ENCODE data around the gene COMT. TPM values are rescaled to one million over a fixed set of nuclear protein-coding genes. Genes with fewer than 3 reads are reported as not detected.
A peak's percentile ranks its signal among the peaks of the same experiment; 100 is the strongest.

COMT gene
- total RNA-seq: 10 to 100 TPM; 28.2 to 37.3 TPM
- total RNA-seq: 16.1 to 30.9 reads per million in 2 donors

- H3K4me3 Mint-ChIP-seq: peak within 1 kb of the TSS; percentile 94
- ATAC-seq (peak; percentile 90), DNase-seq (peak; percentile 50 to 57 (median 52))
- H3K27ac Mint-ChIP-seq: peak within 1 kb of the TSS; percentile 93
- no peaks in the 10 kb centered on the region for H3K9me3 ChIP-seq (ENCODE audit: control insufficient read depth, low read length, poor library complexity, severe bottlenecking)
- peaks cover 34% of the 10 kb centered on the region for H3K4me1 Mint-ChIP-seq
- peaks cover 2% of the 10 kb centered on the region for H3K36me3 Mint-ChIP-seq (ENCODE audit: low read depth)
- H3K27me3 Mint-ChIP-seq: no peaks in the 10 kb centered on the region
Observed at GRCh38 chr22:19941365-19942082, at the start of gene COMT, which contains the start of gene TXNRD2. Gene COMT (plus strand): TSS chr22:19941772. CDS start chr22:19962527, 20,755 bp downstream. Gene TXNRD2 (minus strand): TSS chr22:19941818. CDS start chr22:19941803, 15 bp downstream.

GRCh38 chr22:19892257-19892879, 49.2 kb upstream of the COMT start:
- H3K4me1 Mint-ChIP-seq: peaks cover 27% of the 10 kb centered on the region
- no peaks in the 10 kb centered on the region for H3K9me3 ChIP-seq (ENCODE audit: control insufficient read depth, low read length, poor library complexity, severe bottlenecking)
- ATAC-seq (peak; percentile 48), DNase-seq (peak in 1 of 3 donors; percentile 57)
- H3K27ac Mint-ChIP-seq: peak overlapping the region; percentile 97
- peaks cover 2% of the 10 kb centered on the region for H3K36me3 Mint-ChIP-seq (ENCODE audit: low read depth)
- H3K4me3 Mint-ChIP-seq: peak overlapping the region; percentile 87
- no peaks in the 10 kb centered on the region for H3K27me3 Mint-ChIP-seq

DNA sequence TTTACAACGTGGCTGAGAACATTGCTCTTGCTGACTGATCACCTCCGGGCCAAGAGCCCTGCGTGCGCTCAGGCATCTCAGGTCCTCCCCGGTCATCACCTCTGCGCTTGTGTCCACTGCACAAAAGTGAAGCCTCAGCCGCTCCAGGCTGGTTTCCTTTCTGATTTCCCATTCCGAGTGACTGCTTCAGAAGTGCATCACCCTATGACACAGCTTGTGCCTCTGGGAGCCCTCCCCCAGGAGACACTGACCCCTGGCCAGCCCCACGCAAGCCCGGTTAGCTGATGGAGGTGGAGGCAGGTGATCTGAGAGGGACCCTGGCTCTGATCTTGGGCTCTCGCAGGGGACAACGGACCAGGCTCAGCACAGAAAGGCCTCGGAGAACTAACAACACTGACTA, 48.6 kb upstream of the COMT start:
- Mint-ChIP-seq H3K4me3 (peak overlapping the region; percentile 87), H3K27ac (peak overlapping the region; percentile 97), H3K27me3 (no peaks in the 10 kb centered on the region), H3K4me1 (peaks cover 25% of the 10 kb centered on the region), H3K36me3 (ENCODE audit: low read depth) (peaks cover 2% of the 10 kb centered on the region)
- no peak for ATAC-seq
- no peaks in the 10 kb centered on the region for H3K9me3 ChIP-seq (ENCODE audit: control insufficient read depth, low read length, poor library complexity, severe bottlenecking)
- DNase-seq: no peak

DNA sequence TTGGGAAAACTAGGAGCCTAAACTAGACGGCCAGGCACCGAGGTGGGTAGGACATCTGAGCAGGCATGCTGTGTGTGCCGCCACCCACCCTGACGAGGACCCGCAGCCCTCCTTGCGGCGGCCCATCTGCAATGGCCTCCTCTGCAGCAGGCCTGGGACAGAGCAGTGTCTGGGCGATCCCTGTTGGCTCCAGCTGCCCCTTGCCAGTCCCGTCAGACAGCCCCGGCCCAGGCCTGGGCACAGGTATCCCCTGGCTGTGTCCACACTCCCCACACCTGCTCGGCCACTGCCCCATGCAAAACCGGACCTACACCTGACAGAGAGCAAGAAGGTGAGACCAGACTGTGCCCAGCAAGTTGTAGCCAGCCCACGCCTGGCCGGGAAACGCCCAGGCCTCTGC, 48.2 kb upstream of the COMT start:
- peak overlapping the region; percentile 97 for H3K27ac Mint-ChIP-seq
- H3K27me3 Mint-ChIP-seq: no peaks in the 10 kb centered on the region
- no peak overlapping the region for H3K4me3 Mint-ChIP-seq
- peaks cover 25% of the 10 kb centered on the region for H3K4me1 Mint-ChIP-seq
- DNase-seq (no peak), ATAC-seq (no peak)
- H3K9me3 ChIP-seq (ENCODE audit: control insufficient read depth, low read length, poor library complexity, severe bottlenecking): no peaks in the 10 kb centered on the region
- H3K36me3 Mint-ChIP-seq (ENCODE audit: low read depth): peaks cover 2% of the 10 kb centered on the region

- ATAC-seq: no peak
- no peaks in the 10 kb centered on the region for H3K27me3 Mint-ChIP-seq
- no peak for DNase-seq
- peaks cover 21% of the 10 kb centered on the region for H3K4me1 Mint-ChIP-seq
- H3K9me3 ChIP-seq (ENCODE audit: control insufficient read depth, low read length, poor library complexity, severe bottlenecking): no peaks in the 10 kb centered on the region
- peak overlapping the region; percentile 97 for H3K27ac Mint-ChIP-seq
- peaks cover 2% of the 10 kb centered on the region for H3K36me3 Mint-ChIP-seq (ENCODE audit: low read depth)
- no peak overlapping the region for H3K4me3 Mint-ChIP-seq
Observed at GRCh38 chr22:19895160-19895849, 46.3 kb upstream of the COMT start.

DNA sequence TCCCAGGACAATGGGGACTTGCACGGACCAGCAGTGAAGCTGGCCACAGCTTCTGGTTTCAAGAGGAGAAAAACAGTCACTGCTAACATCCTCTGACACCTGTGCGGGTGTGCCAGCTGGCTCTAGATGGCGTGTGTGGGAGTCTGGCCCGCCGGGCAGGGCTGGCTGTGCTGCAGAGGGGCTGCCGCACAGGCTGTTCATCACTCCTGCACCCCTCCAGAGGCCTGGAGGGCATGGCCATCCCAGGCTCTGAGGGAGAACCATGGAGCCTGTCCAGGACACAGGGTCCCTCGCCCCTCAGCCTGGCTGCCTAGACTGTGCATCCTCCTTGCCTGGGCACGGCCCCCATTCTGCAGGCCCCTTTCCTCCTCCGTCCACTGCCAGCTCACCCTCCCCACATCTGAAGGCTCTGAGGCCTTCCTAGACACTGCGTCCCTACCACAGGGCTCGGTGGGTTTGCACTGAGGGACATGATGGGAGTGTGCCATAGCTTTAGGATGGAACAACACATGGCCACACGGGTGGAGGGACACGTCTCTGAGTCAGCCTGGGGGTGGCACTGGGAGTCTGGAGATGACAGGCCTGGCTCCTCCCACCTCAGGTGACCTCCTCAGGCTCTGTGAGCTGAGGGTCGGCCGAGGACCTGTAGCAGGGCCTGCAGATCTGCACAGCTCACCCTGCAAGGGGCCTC, 44.8 kb upstream of the COMT start:
- Mint-ChIP-seq H3K36me3 (ENCODE audit: low read depth) (peaks cover 5% of the 10 kb centered on the region), H3K4me1 (peaks cover 12% of the 10 kb centered on the region), H3K27me3 (no peaks in the 10 kb centered on the region), H3K27ac (no peak overlapping the region), H3K4me3 (no peak overlapping the region)
- DNase-seq (no peak), ATAC-seq (no peak)
- no peaks in the 10 kb centered on the region for H3K9me3 ChIP-seq (ENCODE audit: control insufficient read depth, low read length, poor library complexity, severe bottlenecking)

DNA sequence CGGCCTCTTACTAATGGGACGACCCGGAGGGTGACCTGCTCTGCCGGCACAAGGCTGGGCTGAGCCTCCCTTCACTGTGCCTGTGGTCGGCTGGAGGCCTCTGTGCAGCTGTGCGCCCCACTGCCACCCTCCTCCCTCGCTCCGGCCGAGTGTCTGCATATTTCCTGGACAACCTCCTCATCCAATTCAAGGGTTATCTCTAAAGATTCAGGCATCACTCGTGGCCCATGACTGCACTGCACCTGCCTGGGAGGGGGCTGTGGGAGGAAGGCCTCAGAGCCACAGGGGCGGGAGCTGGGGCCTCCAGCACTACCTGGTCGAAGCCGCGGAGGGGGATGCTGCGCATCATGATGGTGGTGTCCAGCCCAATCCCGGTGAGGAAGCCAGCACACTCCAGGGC, 43.8 kb upstream of the COMT start:
- H3K9me3 ChIP-seq (ENCODE audit: control insufficient read depth, low read length, poor library complexity, severe bottlenecking): no peaks in the 10 kb centered on the region
- ATAC-seq (no peak), DNase-seq (no peak)
- Mint-ChIP-seq H3K4me3 (no peak overlapping the region), H3K4me1 (peaks cover 4% of the 10 kb centered on the region), H3K36me3 (ENCODE audit: low read depth) (peaks cover 5% of the 10 kb centered on the region), H3K27me3 (no peaks in the 10 kb centered on the region), H3K27ac (no peak overlapping the region)

- ATAC-seq: no peak
- no peak for DNase-seq
- H3K9me3 ChIP-seq (ENCODE audit: control insufficient read depth, low read length, poor library complexity, severe bottlenecking): no peaks in the 10 kb centered on the region
- Mint-ChIP-seq H3K4me1 (peaks cover 4% of the 10 kb centered on the region), H3K4me3 (no peak overlapping the region), H3K36me3 (ENCODE audit: low read depth) (peaks cover 5% of the 10 kb centered on the region), H3K27me3 (no peaks in the 10 kb centered on the region), H3K27ac (no peak overlapping the region)
Observed at GRCh38 chr22:19898145-19898544, 43.4 kb upstream of the COMT start.

DNA sequence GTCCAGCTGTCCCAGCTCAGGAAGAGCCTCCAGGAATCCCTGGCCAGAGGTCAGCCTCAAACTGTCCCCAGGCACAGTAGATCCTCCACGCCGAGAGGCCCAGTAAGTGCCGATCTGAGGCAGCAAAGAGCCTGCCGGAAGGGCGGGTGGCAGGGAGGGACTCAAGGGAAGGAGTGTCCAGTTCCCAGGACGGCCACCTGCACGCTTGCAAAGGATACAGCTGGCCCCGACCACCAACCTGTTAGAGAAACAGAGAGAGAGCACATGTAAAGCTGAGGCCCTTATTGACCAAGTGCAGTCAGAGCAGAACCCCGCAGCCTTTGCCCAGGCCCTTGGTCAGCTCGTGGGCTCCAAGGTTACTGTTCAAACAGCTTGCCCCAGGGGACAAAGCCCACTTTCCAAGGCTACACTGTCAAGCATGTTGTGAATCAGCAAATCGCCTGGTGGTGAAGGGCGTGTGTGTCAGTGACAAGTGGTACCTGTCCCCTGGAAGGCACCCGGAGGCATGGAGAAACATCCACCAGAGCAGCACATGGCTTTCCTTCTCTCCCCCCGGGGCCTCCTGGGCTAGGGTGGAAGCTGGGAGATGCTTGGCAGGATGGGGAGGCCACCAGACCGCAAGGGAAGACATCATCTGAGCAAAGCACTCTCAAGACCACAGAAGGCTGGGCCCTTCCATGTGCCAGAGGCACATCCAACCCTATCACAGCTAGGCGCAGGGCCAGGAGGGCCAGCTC, 42.6 kb upstream of the COMT start:
- ATAC-seq (no peak), DNase-seq (no peak)
- no peak overlapping the region for H3K27ac Mint-ChIP-seq
- H3K4me1 Mint-ChIP-seq: peaks cover 3% of the 10 kb centered on the region
- H3K4me3 Mint-ChIP-seq: no peak overlapping the region
- no peaks in the 10 kb centered on the region for H3K9me3 ChIP-seq (ENCODE audit: control insufficient read depth, low read length, poor library complexity, severe bottlenecking)
- peaks cover 4% of the 10 kb centered on the region for H3K36me3 Mint-ChIP-seq (ENCODE audit: low read depth)
- H3K27me3 Mint-ChIP-seq: no peaks in the 10 kb centered on the region

- Mint-ChIP-seq H3K27ac (no peak overlapping the region), H3K4me1 (no peaks in the 10 kb centered on the region), H3K27me3 (no peaks in the 10 kb centered on the region), H3K36me3 (ENCODE audit: low read depth) (peaks cover 2% of the 10 kb centered on the region), H3K4me3 (no peak overlapping the region)
- DNase-seq (no peak), ATAC-seq (no peak)
- no peaks in the 10 kb centered on the region for H3K9me3 ChIP-seq (ENCODE audit: control insufficient read depth, low read length, poor library complexity, severe bottlenecking)
Observed at GRCh38 chr22:19900707-19901436, 40.7 kb upstream of the COMT start.

GRCh38 chr22:19901577-19902244, 39.9 kb upstream of the COMT start:
- no peak for DNase-seq
- H3K4me3 Mint-ChIP-seq: no peak overlapping the region
- no peaks in the 10 kb centered on the region for H3K27me3 Mint-ChIP-seq
- no peak for ATAC-seq
- H3K36me3 Mint-ChIP-seq (ENCODE audit: low read depth): peaks cover 2% of the 10 kb centered on the region
- H3K27ac Mint-ChIP-seq: no peak overlapping the region
- no peaks in the 10 kb centered on the region for H3K4me1 Mint-ChIP-seq
- no peaks in the 10 kb centered on the region for H3K9me3 ChIP-seq (ENCODE audit: control insufficient read depth, low read length, poor library complexity, severe bottlenecking)
